ENCODE results near the gene WNT9A.

The WNT9A gene

GRCh38 chr1:227954163-227954850 lies 6.6 kb upstream of the WNT9A start:
- DNase-seq (ENCODE audit: low read depth): no peak

GRCh38 chr1:227953022-227953412 lies 5.3 kb upstream of the WNT9A start:
- no peak for DNase-seq (ENCODE audit: low read depth)

- no peak for DNase-seq (ENCODE audit: low read depth)
Measured at GRCh38 chr1:227952374-227953021, 4.8 kb upstream of the WNT9A start.

- no peak for DNase-seq (ENCODE audit: low read depth)
Measured at GRCh38 chr1:227951624-227952373, 4.1 kb upstream of the WNT9A start.

- no peak for DNase-seq (ENCODE audit: low read depth)
Measured at GRCh38 chr1:227950735-227951346, 3.1 kb upstream of the WNT9A start.

- no peak for DNase-seq (ENCODE audit: low read depth)
Measured at GRCh38 chr1:227949954-227950734, 2.4 kb upstream of the WNT9A start.

- no peak for DNase-seq (ENCODE audit: low read depth)
Measured at GRCh38 chr1:227949341-227949921, 1.7 kb upstream of the WNT9A start.

- no peak for DNase-seq (ENCODE audit: low read depth)
Measured at GRCh38 chr1:227948493-227949260, 945 bp upstream of the WNT9A start.

- DNase-seq (ENCODE audit: low read depth): no peak
Measured at GRCh38 chr1:227947386-227947675, 401 bp downstream of the WNT9A start.

- no peak for DNase-seq (ENCODE audit: low read depth)
Measured at GRCh38 chr1:227946624-227947385, 927 bp downstream of the WNT9A start.

- DNase-seq (ENCODE audit: low read depth): no peak
Measured at GRCh38 chr1:227945891-227946623, 1.7 kb downstream of the WNT9A start.

GRCh38 chr1:227944931-227945890 lies 2.5 kb downstream of the WNT9A start:
- no peak for DNase-seq (ENCODE audit: low read depth)

- no peak for DNase-seq (ENCODE audit: low read depth)
Measured at GRCh38 chr1:227944090-227944930, 3.4 kb downstream of the WNT9A start.

- DNase-seq (ENCODE audit: low read depth): no peak
Measured at GRCh38 chr1:227943381-227944089, 4.2 kb downstream of the WNT9A start.

- DNase-seq (ENCODE audit: low read depth): no peak
Measured at GRCh38 chr1:227942716-227943261, 4.9 kb downstream of the WNT9A start.

GRCh38 chr1:227942021-227942715 lies 5.6 kb downstream of the WNT9A start:
- DNase-seq (ENCODE audit: low read depth): no peak
